ENCODE results near the gene PPL. TPM values are rescaled to one million over a fixed set of nuclear protein-coding genes. Genes with fewer than 3 reads are reported as not detected.

PPL gene
- total RNA-seq, 1 donor from 2014 or later = 5.6 TPM

DNA sequence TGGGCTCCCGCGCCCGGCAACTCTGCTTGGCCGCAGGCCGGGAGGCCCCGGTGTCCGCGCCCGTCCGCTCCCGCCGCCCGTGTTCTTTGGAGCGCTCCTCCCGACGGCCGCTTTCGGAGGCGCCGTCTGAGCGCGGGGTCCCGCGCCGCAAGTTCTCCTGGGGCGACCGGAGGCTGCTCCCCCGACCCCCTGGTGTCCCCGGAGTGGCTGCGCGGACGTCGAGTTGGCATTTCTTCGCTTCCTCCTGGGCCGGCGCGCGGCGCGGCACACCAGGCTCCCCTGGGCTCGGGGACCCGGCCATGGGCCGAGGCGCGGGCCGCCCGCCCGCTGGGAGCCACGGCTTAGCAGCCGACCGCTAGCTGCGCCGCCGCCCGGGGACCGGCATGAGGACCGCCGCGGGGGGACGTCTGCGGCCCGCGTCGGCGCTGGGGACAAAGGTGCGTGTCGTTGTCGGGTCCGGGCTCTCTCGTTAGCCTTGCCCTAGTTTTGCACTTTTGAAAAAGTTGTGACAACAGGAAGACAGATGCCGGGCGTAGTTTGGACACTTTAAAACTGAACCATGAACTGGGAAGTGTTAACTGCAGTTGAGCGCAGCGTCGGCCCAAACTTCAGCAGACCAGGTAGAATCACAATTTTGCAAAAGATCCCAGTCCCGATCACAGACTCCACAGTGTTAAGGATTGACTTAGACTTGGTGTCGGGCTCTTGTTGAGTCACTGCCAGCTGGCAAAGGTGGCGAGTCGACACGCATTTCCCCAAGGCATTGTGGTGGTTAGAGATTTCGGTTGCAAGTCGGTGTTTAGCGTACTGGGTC is 89.0 kb downstream of the PPL start:
- peak; percentile 80 for DNase-seq (ENCODE audit: low spot score)
- intact Hi-C loops (cut with DNase I) = loop anchor here (1.0 to 10.0 kb wide), 6 partner anchors 46 to 224 kb away; partner anchors contain the start of genes ALG1, ANKS3, DNAAF8 and MGRN1

DNA sequence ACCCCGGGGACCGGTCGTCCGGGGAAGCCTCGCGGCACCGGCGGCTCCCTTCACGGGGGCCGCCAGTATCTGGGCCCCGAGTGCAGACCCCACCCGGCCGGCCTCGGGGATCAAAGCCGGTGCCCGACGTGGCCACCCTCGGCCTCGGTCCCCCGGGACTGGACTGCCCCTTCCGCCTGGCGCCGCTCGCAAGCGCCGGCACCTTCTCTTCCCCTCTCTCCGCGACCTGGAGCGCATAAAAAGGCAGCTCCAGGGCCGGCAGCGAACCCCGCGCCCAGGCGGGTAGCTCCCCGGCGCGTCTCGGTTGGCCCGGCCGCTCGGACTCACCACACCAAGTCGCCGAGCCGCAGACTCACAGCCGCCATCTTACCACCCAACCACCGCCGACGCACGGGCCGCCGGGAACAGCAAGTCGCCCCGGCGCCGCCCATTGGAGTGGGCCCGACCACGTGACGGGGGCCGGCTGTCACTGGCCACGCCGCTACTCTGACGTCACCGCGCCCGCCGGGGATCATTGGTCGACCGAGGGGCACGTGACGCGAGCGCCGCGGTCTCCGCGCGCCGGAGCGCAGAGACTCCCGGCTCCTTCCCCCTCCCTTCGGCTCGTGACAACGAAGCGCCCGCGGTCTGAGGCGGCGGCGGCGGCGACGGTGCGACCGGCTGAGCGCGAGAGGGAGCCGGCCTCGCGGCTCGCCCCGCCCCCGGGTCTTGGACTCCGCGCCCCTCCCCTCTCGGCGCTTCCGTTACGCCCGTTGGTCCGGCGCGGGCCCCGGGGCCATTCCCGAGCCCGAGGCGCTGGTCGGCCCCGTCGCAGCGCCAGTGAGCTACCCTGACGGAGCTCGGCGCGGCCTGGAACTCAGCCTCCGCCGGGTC is 89.8 kb downstream of the PPL start, which contains the start of the genes GLYR1 and UBN1:
GLYR1 (minus strand) TSS at position 388 of the 873 bp plus-strand sequence; CDS start at position 365, 23 bp downstream.
UBN1 (plus strand) TSS at position 581 of the 873 bp plus-strand sequence. CDS start 5,437 bp downstream, outside the sequence.
- intact Hi-C loops (cut with DNase I) = loop anchor here (2.0 to 10.0 kb wide), 5 partner anchors 78 to 225 kb away; partner anchors contain the start of genes ALG1, ANKS3, DNAAF8 and MGRN1
- DNase-seq (ENCODE audit: low spot score) = peak; percentile 100

DNA sequence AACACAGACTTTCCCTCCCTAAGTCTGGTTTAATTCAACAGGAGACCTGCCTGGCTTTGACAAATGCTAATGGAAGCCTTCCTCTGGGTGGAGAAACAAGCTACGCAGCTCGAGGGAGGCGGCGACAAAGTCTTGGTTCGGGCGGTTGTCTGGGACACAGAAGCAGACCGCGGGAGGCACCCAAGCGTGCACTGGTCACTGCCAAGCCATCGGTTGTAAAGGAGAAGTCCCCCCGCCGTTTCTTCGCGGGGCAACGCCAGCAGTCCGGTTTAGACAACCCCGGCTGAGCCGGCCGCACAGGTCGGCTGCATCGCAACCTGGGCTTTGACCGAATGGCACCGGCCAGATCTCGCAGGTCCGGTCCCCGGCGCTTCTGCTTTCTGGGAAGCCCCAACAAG is 90.4 kb downstream of the PPL start:
- DNase-seq (ENCODE audit: low spot score) = peak; percentile 82
- intact Hi-C loops (cut with DNase I) = loop anchor here (2.0 to 10.0 kb wide), 5 partner anchors 78 to 226 kb away; partner anchors contain the start of genes ALG1, ANKS3, DNAAF8 and MGRN1

DNA sequence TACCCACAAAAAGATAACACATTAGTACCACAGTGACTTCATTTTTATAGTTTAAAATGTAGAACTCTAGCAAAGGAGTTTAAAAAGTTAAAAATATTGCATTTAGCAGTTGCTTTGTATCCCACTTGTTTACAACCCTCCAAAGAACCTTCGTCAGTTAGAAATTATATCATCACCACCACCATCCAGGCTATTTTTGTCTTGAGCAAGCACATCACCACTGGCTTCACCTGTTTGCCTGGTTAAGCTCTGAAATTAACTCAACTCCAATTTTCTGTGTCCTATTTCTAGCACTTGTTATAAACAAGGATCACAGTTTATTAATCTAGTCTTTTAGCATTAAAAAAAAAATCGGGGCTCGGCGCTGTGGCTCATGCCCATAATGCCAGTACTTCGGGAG is 96.0 kb downstream of the PPL start:
- no peak for DNase-seq (ENCODE audit: low spot score)
- intact Hi-C loops (cut with DNase I) = loop anchor here (10.0 kb wide), 2 partner anchors 106 to 216 kb away; partner anchors contain the start of genes ANKS3, DNAAF8 and MGRN1

GRCh38 chr16:4839942-4840341 is 97.0 kb downstream of the PPL start:
- intact Hi-C loops (cut with DNase I) = loop anchor here (10.0 kb wide), 2 partner anchors 105 to 215 kb away; partner anchors contain the start of genes ANKS3, DNAAF8 and MGRN1
- no peak for DNase-seq (ENCODE audit: low spot score)

- intact Hi-C loops (cut with DNase I) = no loop called here
- no peak for DNase-seq (ENCODE audit: low spot score)
These were observed 99.0 kb downstream of the PPL start for GRCh38 chr16:4837733-4838501.

GRCh38 chr16:4836727-4837126 is 100.2 kb downstream of the PPL start:
- intact Hi-C loops (cut with DNase I) = no loop called here
- no peak for DNase-seq (ENCODE audit: low spot score)

DNA sequence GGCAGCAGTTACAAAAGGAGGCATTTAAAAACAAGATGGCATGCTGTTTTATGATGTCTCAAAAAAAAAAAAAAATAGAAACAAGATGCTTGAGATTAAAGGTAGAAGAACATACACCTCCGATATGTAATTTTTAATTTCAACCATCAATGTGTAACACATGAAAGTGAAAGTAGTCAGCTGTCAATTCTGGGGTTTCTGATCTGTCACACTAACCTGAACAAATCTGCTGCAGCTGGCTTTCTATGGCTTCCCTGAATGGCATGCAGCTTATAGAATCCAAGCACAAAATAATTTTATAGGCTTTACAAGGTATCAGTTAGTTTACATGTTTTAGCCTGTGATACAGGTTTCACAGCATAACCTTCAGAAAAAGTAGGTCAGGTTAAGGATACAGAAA is 103.4 kb downstream of the PPL start:
- intact Hi-C loops (cut with DNase I) = no loop called here

DNA sequence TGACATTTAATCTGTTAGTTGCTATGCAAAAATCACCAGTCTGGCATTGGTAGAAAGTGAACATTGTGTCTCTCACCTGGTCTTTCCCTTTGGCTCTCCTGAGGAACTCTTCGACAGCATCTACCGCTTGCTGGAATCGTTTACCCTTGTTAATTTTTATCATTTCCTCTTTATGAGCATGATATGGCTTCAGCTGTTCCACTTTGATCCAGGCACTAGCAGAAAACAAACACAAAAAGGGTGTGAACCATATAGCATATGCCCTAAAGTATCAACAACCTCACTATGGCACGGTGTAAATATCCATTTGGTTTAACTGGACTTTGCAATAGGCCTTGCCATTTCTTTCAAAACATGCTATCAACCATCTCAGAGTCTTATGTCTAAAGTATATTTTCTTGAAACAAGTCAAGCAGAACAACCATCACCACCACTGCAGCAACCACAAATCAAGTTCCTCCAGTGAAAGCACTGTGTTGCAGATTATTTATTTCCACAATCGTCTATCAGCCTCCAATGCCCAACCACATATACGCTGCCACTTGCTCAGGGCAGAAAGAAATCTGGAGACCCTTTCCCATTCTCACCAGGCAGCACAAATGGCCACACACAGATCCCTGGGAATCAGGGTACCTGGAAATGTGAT is 104.1 kb downstream of the PPL start:
- DNase-seq (ENCODE audit: low spot score) = no peak
- intact Hi-C loops (cut with DNase I) = no loop called here

More for the DNA sequence above, 103.4 kb downstream of the PPL start:
- DNase-seq (ENCODE audit: low spot score) = no peak

Other genes with a start within 250 kb of the PPL start
- 43.7 TPM for gene NUDT16L1, start 243.6 kb downstream of the PPL start, total RNA-seq
- gene ANKS3, start 202.9 kb downstream of the PPL start, total RNA-seq = 9.9 TPM
- 0.65 TPM for gene DNAAF8, start 202.6 kb downstream of the PPL start, total RNA-seq
- 7.2 TPM for gene ZNF500, start 170.0 kb downstream of the PPL start, total RNA-seq
- not detected for gene SEPTIN12, start 148.8 kb downstream of the PPL start, total RNA-seq
- not detected for gene SMIM22, start 141.8 kb downstream of the PPL start, total RNA-seq
- gene ROGDI, start 134.5 kb downstream of the PPL start, total RNA-seq = 69.9 TPM
- 64.9 TPM for gene GLYR1, start 89.9 kb downstream of the PPL start, total RNA-seq
- 23.6 TPM for gene UBN1, start 89.7 kb downstream of the PPL start, total RNA-seq
- 0.70 TPM for gene SEC14L5, start 21.2 kb upstream of the PPL start, total RNA-seq
- gene NAGPA, start 96.8 kb upstream of the PPL start, total RNA-seq = 5.5 TPM
- gene C16orf89, start 128.8 kb upstream of the PPL start, total RNA-seq = 8.9 TPM
- gene ALG1, start 134.7 kb upstream of the PPL start, total RNA-seq = 8.0 TPM
- gene EEF2KMT, start 160.6 kb upstream of the PPL start, total RNA-seq = 6.1 TPM

Data from cardiac septum (tissue), 1 donor.